ENCODE data around the gene AMER2.

- TF ChIP-seq POLR2A (IDR thresholded peaks at IDR 0.05) (no peak), CTCF (IDR thresholded peaks at IDR 0.05) (no peak)
Measured at GRCh38 chr13:25179011-25179410, 6.9 kb upstream of the AMER2 start.

All from sigmoid colon (tissue), 3 donors.